Neural progenitor cell (in vitro differentiated cells): ENCODE data around the gene CST8. TPM values are rescaled to one million over a fixed set of nuclear protein-coding genes. Genes with fewer than 3 reads are reported as not detected.

Experiments used
- DNase-seq: peaks from one replicate; pipeline ENCODE4 v3.0.0-alpha.2; 2016; ENCODE audit warnings: low spot score
- H2AFZ ChIP-seq: fragments of 200-600 bp; sonication (generic); replicated peaks from 2 replicates; pipeline ENCODE4 v1.6.1; 2016; ENCODE audit warnings: antibody characterized with exemption
- H3F3A ChIP-seq: fragments of 200-600 bp; sonication (generic); 2 replicates; pipeline ENCODE4 v1.6.1; 2016; ENCODE audit warnings: antibody characterized with exemption, low read depth
- H3K27ac ChIP-seq: fragments of 200-600 bp; sonication (generic); 2 replicates; pipeline ENCODE4 v1.5.1; 2016; ENCODE audit warnings: mild to moderate bottlenecking
- H3K27me3 ChIP-seq: fragments of 200-600 bp; sonication (generic); 2 replicates; pipeline ENCODE4 v1.6.1; 2016; ENCODE audit warnings: mild to moderate bottlenecking, moderate library complexity
- H3K36me3 ChIP-seq: fragments of 200-600 bp; sonication (generic); 2 replicates; pipeline ENCODE4 v1.5.1; 2016
- H3K4me1 ChIP-seq: fragments of 200-600 bp; sonication (generic); 2 replicates; pipeline ENCODE4 v1.6.1; 2016; ENCODE audit warnings: mixed run types
- H3K4me2 ChIP-seq: fragments of 200-600 bp; sonication (generic); 2 replicates; pipeline ENCODE4 v1.6.1; 2016
- H3K4me3 ChIP-seq: fragments of 200-600 bp; sonication (generic); 2 replicates; pipeline ENCODE4 v1.5.1; 2016
- H3K79me2 ChIP-seq: fragments of 200-600 bp; sonication (generic); 2 replicates; pipeline ENCODE4 v1.6.1; 2016; ENCODE audit warnings: low read depth
- H3K9ac ChIP-seq: fragments of 200-600 bp; sonication (generic); 2 replicates; pipeline ENCODE4 v1.6.1; 2016
- H3K9me3 ChIP-seq: fragments of 200-600 bp; sonication (generic); 2 replicates; pipeline ENCODE4 v1.5.1; 2016; ENCODE audit warnings: low read depth
- H4K20me1 ChIP-seq: fragments of 200-600 bp; sonication (generic); 2 replicates; pipeline ENCODE4 v1.6.1; 2016; ENCODE audit warnings: low read depth
- H3K27ac Mint-ChIP-seq: 3 replicates; pipeline ENCODE4 v1.8.0; 2021; ENCODE audit warnings: mixed read lengths
- H3K27me3 Mint-ChIP-seq: 2 replicates; pipeline ENCODE4 v1.8.0; 2022; ENCODE audit warnings: low read depth, mild to moderate bottlenecking, inconsistent platforms, moderate library complexity, mixed read lengths; ENCODE audit not compliant: insufficient read depth
- H3K36me3 Mint-ChIP-seq: 3 replicates; pipeline ENCODE4 v1.8.0; 2021; ENCODE audit warnings: mixed read lengths
- H3K4me1 Mint-ChIP-seq: 3 replicates; pipeline ENCODE4 v1.8.0; 2021; ENCODE audit warnings: mixed read lengths
- H3K4me3 Mint-ChIP-seq: 3 replicates; pipeline ENCODE4 v1.8.0; 2021; ENCODE audit warnings: mild to moderate bottlenecking, moderate library complexity, mixed read lengths
- H3K9me3 Mint-ChIP-seq: 3 replicates; pipeline ENCODE4 v1.8.0; 2020; ENCODE audit warnings: mixed read lengths
- CTCF ChIP-seq: fragments of 200-600 bp; sonication (generic); IDR thresholded peaks from 2 replicates; pipeline ENCODE4 v1.5.1; 2017; ENCODE audit warnings: antibody characterized with exemption, mild to moderate bottlenecking
- EZH2 ChIP-seq: fragments of 200-600 bp; sonication (generic); IDR thresholded peaks from 2 replicates; pipeline ENCODE4 v1.6.1; 2017; ENCODE audit warnings: antibody characterized with exemption, mild to moderate bottlenecking, moderate library complexity
- EZH2phosphoT487 ChIP-seq: fragments of 200-600 bp; sonication (generic); IDR thresholded peaks from 2 replicates; pipeline ENCODE4 v1.6.1; 2017; ENCODE audit warnings: antibody characterized with exemption
- total RNA-seq: library from RNA; depleted of rRNA; stranded (reverse); fragments of >200 nt; gene quantifications from 2 replicates; pipeline ENCODE4 v1.2.3, GENCODE V29; 2015; ENCODE audit warnings: low replicate concordance

The CST8 gene
- total RNA-seq, 1 donor from 2014 or later: not detected

DNA sequence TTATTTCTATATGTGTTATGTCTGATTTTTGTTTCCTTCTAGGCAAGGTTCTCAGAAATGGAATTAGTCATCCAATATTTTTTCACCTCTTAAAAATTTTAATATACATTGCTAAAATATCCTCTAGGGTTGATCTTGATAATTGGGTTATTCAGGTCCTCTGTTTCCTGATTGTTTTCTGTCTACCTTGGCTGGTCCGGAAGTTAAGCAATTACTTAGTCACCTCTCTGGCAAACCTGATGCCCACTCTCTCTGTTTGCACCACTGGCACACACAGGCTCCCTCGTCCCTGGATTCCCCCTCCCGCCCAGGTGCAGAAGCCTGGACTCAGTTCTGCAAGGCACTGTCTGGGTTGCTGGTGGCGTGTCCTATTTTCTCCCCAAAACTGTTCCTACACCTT is 49.7 kb downstream of the CST8 start:
- Mint-ChIP-seq H3K9me3 (peaks cover 14% of the 10 kb centered on the region), H3K36me3 (no peaks in the 10 kb centered on the region), H3K4me3 (peak overlapping the region; percentile 16), H3K27me3 (peaks cover 27% of the 10 kb centered on the region), H3K4me1 (peaks cover 15% of the 10 kb centered on the region), H3K27ac (peak overlapping the region; percentile 15)
- Histone ChIP-seq H3K4me3 (no peak overlapping the region), H3K36me3 (no peaks in the 10 kb centered on the region), H3K4me1 (peaks cover 12% of the 10 kb centered on the region), H3K79me2 (no peaks in the 10 kb centered on the region), H3K27me3 (no peaks in the 10 kb centered on the region), H3K9me3 (no peaks in the 10 kb centered on the region), H3K27ac (no peak overlapping the region), H3K9ac (no peak overlapping the region), H3F3A (no peaks in the 10 kb centered on the region), H3K4me2 (no peak overlapping the region), H2AFZ (no peak overlapping the region), H4K20me1 (no peaks in the 10 kb centered on the region)
- DNase-seq: no peak
- no peak for TF ChIP-seq EZH2
- no peak for TF ChIP-seq EZH2phosphoT487
- TF ChIP-seq CTCF: no peak

DNA sequence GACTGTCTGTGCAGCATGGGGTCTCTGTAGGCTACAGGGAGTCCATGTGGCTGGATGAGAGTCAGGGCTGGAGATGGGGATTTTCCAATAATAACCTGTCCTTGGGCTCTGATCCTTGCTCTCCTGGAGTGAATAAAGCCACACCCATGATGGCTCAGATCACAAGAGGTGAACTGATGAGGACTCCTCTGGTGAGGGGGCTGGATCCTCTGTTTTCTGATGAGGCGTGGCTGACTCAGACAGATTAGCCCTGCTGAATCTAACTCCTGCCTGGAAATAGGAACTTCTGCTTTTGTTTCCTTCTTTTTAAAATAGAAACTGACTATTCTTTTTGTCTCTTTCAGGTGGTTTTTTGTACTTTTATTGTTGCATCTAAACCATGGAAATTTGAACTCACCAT is 50.4 kb downstream of the CST8 start:
- Histone ChIP-seq H3K4me2 (peak overlapping the region; percentile 39), H3K9me3 (no peaks in the 10 kb centered on the region), H3K36me3 (no peaks in the 10 kb centered on the region), H3K4me3 (no peak overlapping the region), H3K79me2 (no peaks in the 10 kb centered on the region), H3K4me1 (peaks cover 12% of the 10 kb centered on the region), H3K27me3 (no peaks in the 10 kb centered on the region), H3K9ac (no peak overlapping the region), H4K20me1 (no peaks in the 10 kb centered on the region), H2AFZ (peak overlapping the region; percentile 24), H3K27ac (no peak overlapping the region), H3F3A (no peaks in the 10 kb centered on the region)
- Mint-ChIP-seq H3K9me3 (peaks cover 14% of the 10 kb centered on the region), H3K4me3 (no peak overlapping the region), H3K4me1 (peaks cover 15% of the 10 kb centered on the region), H3K27me3 (peaks cover 24% of the 10 kb centered on the region), H3K27ac (no peak overlapping the region), H3K36me3 (no peaks in the 10 kb centered on the region)
- no peak for TF ChIP-seq EZH2
- no peak for TF ChIP-seq EZH2phosphoT487
- no peak for TF ChIP-seq CTCF
- DNase-seq: peak; percentile 25

DNA sequence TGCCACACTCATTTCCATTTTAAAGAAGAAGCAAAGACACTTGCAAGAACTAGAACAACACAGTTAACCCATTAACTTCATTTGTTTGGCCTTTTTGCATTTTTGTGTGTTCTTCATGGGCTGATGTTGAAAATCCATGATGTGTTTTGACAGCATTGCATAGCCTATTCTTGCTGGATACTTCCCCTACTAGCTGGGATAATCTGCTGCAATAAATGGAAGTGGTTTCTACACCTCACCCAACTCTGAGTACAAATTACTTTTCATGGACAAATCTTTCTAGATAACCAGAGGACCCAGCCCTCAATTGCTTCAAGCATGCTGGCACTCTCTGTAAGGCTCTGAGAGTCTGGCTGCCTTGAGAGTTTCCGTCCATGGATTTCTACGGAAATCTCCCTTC is 50.9 kb downstream of the CST8 start:
- H3K4me3 ChIP-seq: no peak overlapping the region
- no peak for DNase-seq
- no peak overlapping the region for H3K27ac ChIP-seq
- Mint-ChIP-seq H3K27ac (no peak overlapping the region), H3K4me3 (no peak overlapping the region), H3K4me1 (peaks cover 15% of the 10 kb centered on the region), H3K9me3 (peaks cover 14% of the 10 kb centered on the region), H3K27me3 (peaks cover 22% of the 10 kb centered on the region), H3K36me3 (no peaks in the 10 kb centered on the region)
- H3K9ac ChIP-seq: no peak overlapping the region
- H3K79me2 ChIP-seq: no peaks in the 10 kb centered on the region
- H4K20me1 ChIP-seq: no peaks in the 10 kb centered on the region
- no peaks in the 10 kb centered on the region for H3K9me3 ChIP-seq
- no peaks in the 10 kb centered on the region for H3F3A ChIP-seq
- H3K36me3 ChIP-seq: no peaks in the 10 kb centered on the region
- no peaks in the 10 kb centered on the region for H3K27me3 ChIP-seq
- no peak for TF ChIP-seq EZH2
- H3K4me2 ChIP-seq: peak overlapping the region; percentile 39
- peaks cover 12% of the 10 kb centered on the region for H3K4me1 ChIP-seq
- peak overlapping the region; percentile 24 for H2AFZ ChIP-seq

- Histone ChIP-seq H3K79me2 (no peaks in the 10 kb centered on the region), H3K36me3 (no peaks in the 10 kb centered on the region), H3K9ac (no peak overlapping the region), H3K9me3 (no peaks in the 10 kb centered on the region), H3K4me2 (no peak overlapping the region), H3K4me3 (no peak overlapping the region), H3K27ac (no peak overlapping the region), H3K4me1 (peaks cover 12% of the 10 kb centered on the region), H3K27me3 (no peaks in the 10 kb centered on the region), H4K20me1 (no peaks in the 10 kb centered on the region), H3F3A (no peaks in the 10 kb centered on the region), H2AFZ (no peak overlapping the region)
- H3K4me3 Mint-ChIP-seq: no peak overlapping the region
- DNase-seq: no peak
- H3K27ac Mint-ChIP-seq: no peak overlapping the region
- H3K36me3 Mint-ChIP-seq: no peaks in the 10 kb centered on the region
- peaks cover 15% of the 10 kb centered on the region for H3K4me1 Mint-ChIP-seq
- TF ChIP-seq CTCF: no peak
- TF ChIP-seq EZH2: no peak
- no peak for TF ChIP-seq EZH2phosphoT487
- peaks cover 14% of the 10 kb centered on the region for H3K9me3 Mint-ChIP-seq
- H3K27me3 Mint-ChIP-seq: peaks cover 24% of the 10 kb centered on the region
Measured at GRCh38 chr20:23542801-23543200, 51.9 kb downstream of the CST8 start.
